Measurements from ENCODE around the gene KCNK6. TPM values are rescaled to one million over a fixed set of nuclear protein-coding genes. Genes with fewer than 3 reads are reported as not detected.

Gene KCNK6
- total RNA-seq, 1 donor = 5.4 TPM

DNA sequence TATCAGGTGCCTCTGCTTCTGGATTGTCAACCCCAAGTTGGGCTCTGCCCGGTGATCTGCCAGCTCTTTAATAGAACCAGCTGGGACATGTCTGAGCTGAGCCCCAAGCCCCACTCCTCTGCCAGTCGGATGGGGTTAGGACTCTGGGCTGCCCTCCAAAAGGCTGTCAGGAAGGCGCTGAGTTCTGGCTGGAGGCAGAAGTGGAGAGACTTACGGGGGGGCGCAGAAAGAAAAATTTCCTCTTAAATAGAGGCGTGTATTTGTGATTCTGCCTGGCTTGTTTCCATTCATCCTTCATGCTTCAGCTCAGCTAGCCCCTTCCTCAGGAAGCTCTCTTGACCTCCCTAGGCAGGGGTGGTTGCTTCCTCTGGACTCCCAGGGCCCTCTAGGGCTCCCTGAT is 985 bp upstream of the KCNK6 start:
- Histone ChIP-seq H3K27ac (ENCODE audit: low read depth, low read length) (no peak overlapping the region), H4K20me1 (ENCODE audit: insufficient read depth, low read length) (no peaks in the 10 kb centered on the region), H3K4me3 (ENCODE audit: insufficient read depth, low read length) (no peak overlapping the region), H3K4me1 (ENCODE audit: insufficient read depth, low read length) (peaks cover 29% of the 10 kb centered on the region), H2AFZ (ENCODE audit: low read length) (no peak overlapping the region), H3K4me2 (ENCODE audit: insufficient read depth, low read length) (no peak overlapping the region), H3K36me3 (ENCODE audit: insufficient read depth, low read length) (no peaks in the 10 kb centered on the region), H3K9me3 (ENCODE audit: low read depth, low read length) (no peaks in the 10 kb centered on the region), H3K27me3 (ENCODE audit: insufficient read depth, low read length) (no peaks in the 10 kb centered on the region), H3K79me2 (ENCODE audit: insufficient read depth, low read length) (peaks cover 31% of the 10 kb centered on the region)
- TF ChIP-seq, protein P1, sequence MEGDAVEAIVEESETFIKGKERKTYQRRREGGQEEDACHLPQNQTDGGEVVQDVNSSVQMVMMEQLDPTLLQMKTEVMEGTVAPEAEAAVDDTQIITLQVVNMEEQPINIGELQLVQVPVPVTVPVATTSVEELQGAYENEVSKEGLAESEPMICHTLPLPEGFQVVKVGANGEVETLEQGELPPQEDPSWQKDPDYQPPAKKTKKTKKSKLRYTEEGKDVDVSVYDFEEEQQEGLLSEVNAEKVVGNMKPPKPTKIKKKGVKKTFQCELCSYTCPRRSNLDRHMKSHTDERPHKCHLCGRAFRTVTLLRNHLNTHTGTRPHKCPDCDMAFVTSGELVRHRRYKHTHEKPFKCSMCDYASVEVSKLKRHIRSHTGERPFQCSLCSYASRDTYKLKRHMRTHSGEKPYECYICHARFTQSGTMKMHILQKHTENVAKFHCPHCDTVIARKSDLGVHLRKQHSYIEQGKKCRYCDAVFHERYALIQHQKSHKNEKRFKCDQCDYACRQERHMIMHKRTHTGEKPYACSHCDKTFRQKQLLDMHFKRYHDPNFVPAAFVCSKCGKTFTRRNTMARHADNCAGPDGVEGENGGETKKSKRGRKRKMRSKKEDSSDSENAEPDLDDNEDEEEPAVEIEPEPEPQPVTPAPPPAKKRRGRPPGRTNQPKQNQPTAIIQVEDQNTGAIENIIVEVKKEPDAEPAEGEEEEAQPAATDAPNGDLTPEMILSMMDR (IDR thresholded peaks at IDR 0.05; ENCODE audit: extremely low read depth, low read depth, low read length) = no peak
- DNase-seq (ENCODE audit: insufficient read length, low spot score, missing footprints) = no peak

DNA sequence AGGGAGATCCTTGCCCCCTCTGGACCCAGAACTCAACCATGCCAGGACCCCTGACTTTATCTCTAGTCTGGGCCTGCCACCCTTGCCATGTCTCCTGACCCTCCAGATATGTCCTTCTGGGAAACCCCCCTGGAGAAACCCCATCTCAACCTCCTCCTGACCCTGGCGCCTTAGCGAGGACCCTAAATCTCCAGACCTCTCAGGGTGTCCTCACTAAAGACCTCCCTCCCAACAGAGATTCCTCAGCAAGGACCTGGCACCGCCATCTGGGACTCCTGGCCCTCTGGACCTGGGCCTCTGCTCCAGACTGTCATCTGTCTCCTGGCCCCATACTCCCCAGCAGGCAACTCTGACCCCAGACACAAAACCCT is 1.3 kb downstream of the KCNK6 start:
- no peaks in the 10 kb centered on the region for H3K27me3 ChIP-seq (ENCODE audit: insufficient read depth, low read length)
- peak overlapping the region; percentile 63 for H3K27ac ChIP-seq (ENCODE audit: low read depth, low read length)
- H3K36me3 ChIP-seq (ENCODE audit: insufficient read depth, low read length) = peaks cover 11% of the 10 kb centered on the region
- H3K79me2 ChIP-seq (ENCODE audit: insufficient read depth, low read length) = peaks cover 16% of the 10 kb centered on the region
- H3K4me1 ChIP-seq (ENCODE audit: insufficient read depth, low read length) = peaks cover 23% of the 10 kb centered on the region
- no peaks in the 10 kb centered on the region for H4K20me1 ChIP-seq (ENCODE audit: insufficient read depth, low read length)
- TF ChIP-seq, protein P1 (IDR thresholded peaks at IDR 0.05; ENCODE audit: extremely low read depth, low read depth, low read length) = no peak
- H3K4me2 ChIP-seq (ENCODE audit: insufficient read depth, low read length) = peak overlapping the region; percentile 96
- peak overlapping the region; percentile 86 for H3K4me3 ChIP-seq (ENCODE audit: insufficient read depth, low read length)
- peak; percentile 51 for DNase-seq (ENCODE audit: insufficient read length, low spot score, missing footprints)
- no peak overlapping the region for H2AFZ ChIP-seq (ENCODE audit: low read length)
- H3K9me3 ChIP-seq (ENCODE audit: low read depth, low read length) = no peaks in the 10 kb centered on the region

DNA sequence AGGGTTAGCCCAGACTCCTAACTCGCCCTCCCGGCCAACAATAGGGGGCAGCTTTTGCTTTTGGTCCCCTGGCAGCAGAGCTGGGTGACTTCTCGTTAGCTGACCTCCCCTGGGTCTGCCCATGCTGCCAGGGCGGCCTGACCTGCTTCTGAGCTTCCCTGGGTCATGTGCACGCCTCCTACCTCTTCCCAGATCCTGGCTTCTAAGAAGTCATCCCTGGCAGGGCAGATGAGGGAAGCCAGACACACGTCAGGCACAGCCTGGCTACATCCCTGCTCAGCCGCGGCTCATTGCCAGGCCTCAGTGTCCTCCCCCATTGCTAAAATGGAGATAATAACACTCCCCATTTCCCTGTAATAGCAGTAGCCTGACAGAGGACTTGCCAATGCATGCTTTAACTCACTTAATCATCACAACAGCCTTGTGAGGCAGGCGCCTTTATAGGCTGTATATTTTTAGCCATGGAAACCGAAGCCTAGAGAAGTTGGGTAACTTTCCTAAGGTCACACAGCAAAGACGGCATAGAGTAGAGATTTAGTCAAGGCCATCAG is 2.1 kb downstream of the KCNK6 start:
- H3K27me3 ChIP-seq (ENCODE audit: insufficient read depth, low read length) = no peaks in the 10 kb centered on the region
- H3K4me1 ChIP-seq (ENCODE audit: insufficient read depth, low read length) = peaks cover 23% of the 10 kb centered on the region
- peak; percentile 95 for DNase-seq (ENCODE audit: insufficient read length, low spot score, missing footprints)
- peak overlapping the region; percentile 96 for H3K4me2 ChIP-seq (ENCODE audit: insufficient read depth, low read length)
- H3K79me2 ChIP-seq (ENCODE audit: insufficient read depth, low read length) = peaks cover 16% of the 10 kb centered on the region
- TF ChIP-seq, protein P1 (IDR thresholded peaks at IDR 0.05; ENCODE audit: extremely low read depth, low read depth, low read length) = no peak
- no peaks in the 10 kb centered on the region for H3K9me3 ChIP-seq (ENCODE audit: low read depth, low read length)
- H3K4me3 ChIP-seq (ENCODE audit: insufficient read depth, low read length) = peak overlapping the region; percentile 43
- H3K36me3 ChIP-seq (ENCODE audit: insufficient read depth, low read length) = peaks cover 17% of the 10 kb centered on the region
- peak overlapping the region; percentile 63 for H3K27ac ChIP-seq (ENCODE audit: low read depth, low read length)
- no peak overlapping the region for H2AFZ ChIP-seq (ENCODE audit: low read length)
- no peaks in the 10 kb centered on the region for H4K20me1 ChIP-seq (ENCODE audit: insufficient read depth, low read length)

DNA sequence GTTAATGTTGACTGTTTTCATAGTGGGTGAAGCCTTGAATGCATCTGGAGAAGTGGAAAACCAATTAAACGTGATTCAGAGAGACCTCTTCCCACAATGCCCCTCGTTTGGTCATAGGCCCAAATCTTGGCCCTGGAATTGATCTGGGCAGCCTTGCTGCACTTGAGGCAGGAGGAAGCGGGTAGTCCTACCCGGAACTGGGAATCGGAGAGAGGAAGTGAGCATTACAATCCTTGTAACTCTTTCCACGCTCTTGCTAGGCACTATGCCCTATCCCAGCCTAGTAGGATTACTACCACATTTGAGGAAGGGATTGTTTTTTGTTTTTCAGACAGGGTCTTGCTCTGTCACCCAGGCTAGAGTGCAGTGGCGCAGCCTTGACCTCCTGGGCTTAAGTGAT is 3.6 kb downstream of the KCNK6 start:
- Histone ChIP-seq H3K27me3 (ENCODE audit: insufficient read depth, low read length) (no peaks in the 10 kb centered on the region), H3K27ac (ENCODE audit: low read depth, low read length) (no peak overlapping the region), H3K9me3 (ENCODE audit: low read depth, low read length) (no peaks in the 10 kb centered on the region), H3K4me3 (ENCODE audit: insufficient read depth, low read length) (no peak overlapping the region), H3K4me2 (ENCODE audit: insufficient read depth, low read length) (no peak overlapping the region), H3K36me3 (ENCODE audit: insufficient read depth, low read length) (peaks cover 33% of the 10 kb centered on the region), H4K20me1 (ENCODE audit: insufficient read depth, low read length) (no peaks in the 10 kb centered on the region), H3K4me1 (ENCODE audit: insufficient read depth, low read length) (peaks cover 23% of the 10 kb centered on the region), H3K79me2 (ENCODE audit: insufficient read depth, low read length) (peaks cover 16% of the 10 kb centered on the region), H2AFZ (ENCODE audit: low read length) (no peak overlapping the region)
- DNase-seq (ENCODE audit: insufficient read length, low spot score, missing footprints) = no peak
- TF ChIP-seq, protein P1 (IDR thresholded peaks at IDR 0.05; ENCODE audit: extremely low read depth, low read depth, low read length) = no peak

All from osteoblast (primary cell).